Spleen (tissue), 7 donors: ENCODE results near the gene ARHGAP11A.

Experiments used
- POLR2A ChIP-seq, 3 donors: fragments of 450-650 bp; IDR thresholded peaks; one replicate each; pipeline ENCODE4 v1.5.1; 2017; ENCODE audit warnings: antibody characterized with exemption in 3 of 3, mild to moderate bottlenecking in 1 of 3
- POLR2AphosphoS5 ChIP-seq, 3 donors: sonication (generic); formaldehyde crosslinking; IDR thresholded peaks; one replicate each; pipeline ENCODE4 v1.5.1; 2017; ENCODE audit warnings: antibody characterized with exemption in 3 of 3
- TF ChIP-seq, protein P1 (sequence below), 11 experiments: fragments of 200-600 bp in 7 of 11; fragments of 450-650 bp in 4 of 11; sonication (generic) in 4 of 11; IDR thresholded peaks in 8 of 11; conservative IDR thresholded peaks in 3 of 11; 1 replicate in 7 of 11; 2 replicates in 4 of 11; pipeline versions ENCODE4 v1.4.0 to v1.8.0; 2016 to 2021; ENCODE audit warnings: antibody characterized with exemption in 11 of 11, inconsistent platforms in 4 of 11, mild to moderate bottlenecking in 1 of 11
- donor health status: DM: no; HTN: no; CAD: no; lungs with moderate emphysema.
- donor health status: DM: no; HTN: no; CAD: no.
- donor health status: DM: no; HTN: no; CAD: no.

DNA sequence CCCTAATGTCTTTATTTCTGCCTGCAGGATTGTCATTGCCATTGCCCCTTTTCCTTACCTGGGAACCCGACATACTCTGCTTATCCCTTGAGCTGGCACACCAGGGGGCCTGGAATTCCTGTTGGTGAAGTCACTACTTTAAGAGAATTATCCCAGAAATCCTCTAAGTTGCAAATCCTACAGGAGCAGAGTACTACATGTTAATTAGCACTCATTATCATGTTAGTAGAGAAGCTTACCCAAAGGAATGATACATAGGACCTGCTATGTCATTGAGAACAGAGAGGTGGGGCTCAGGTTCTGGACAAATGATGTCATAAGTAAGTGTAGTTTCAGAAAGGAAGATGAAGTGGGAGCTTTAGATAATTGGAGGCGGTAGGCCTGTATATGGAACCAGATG, 53.6 kb downstream of the ARHGAP11A start:
- TF ChIP-seq, protein P1, sequence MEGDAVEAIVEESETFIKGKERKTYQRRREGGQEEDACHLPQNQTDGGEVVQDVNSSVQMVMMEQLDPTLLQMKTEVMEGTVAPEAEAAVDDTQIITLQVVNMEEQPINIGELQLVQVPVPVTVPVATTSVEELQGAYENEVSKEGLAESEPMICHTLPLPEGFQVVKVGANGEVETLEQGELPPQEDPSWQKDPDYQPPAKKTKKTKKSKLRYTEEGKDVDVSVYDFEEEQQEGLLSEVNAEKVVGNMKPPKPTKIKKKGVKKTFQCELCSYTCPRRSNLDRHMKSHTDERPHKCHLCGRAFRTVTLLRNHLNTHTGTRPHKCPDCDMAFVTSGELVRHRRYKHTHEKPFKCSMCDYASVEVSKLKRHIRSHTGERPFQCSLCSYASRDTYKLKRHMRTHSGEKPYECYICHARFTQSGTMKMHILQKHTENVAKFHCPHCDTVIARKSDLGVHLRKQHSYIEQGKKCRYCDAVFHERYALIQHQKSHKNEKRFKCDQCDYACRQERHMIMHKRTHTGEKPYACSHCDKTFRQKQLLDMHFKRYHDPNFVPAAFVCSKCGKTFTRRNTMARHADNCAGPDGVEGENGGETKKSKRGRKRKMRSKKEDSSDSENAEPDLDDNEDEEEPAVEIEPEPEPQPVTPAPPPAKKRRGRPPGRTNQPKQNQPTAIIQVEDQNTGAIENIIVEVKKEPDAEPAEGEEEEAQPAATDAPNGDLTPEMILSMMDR (IDR thresholded peaks at IDR 0.05 in 8 of 11, conservative IDR thresholded peaks at IDR 0.05 in 3 of 11) = no peak
- TF ChIP-seq POLR2AphosphoS5 (IDR thresholded peaks at IDR 0.05) (no peak), POLR2A (IDR thresholded peaks at IDR 0.05) (no peak)
